Activated naive CD4-positive, alpha-beta T cell treated with Interleukin-2 at 50 U/mL for 16 hours (primary cell): ENCODE data around the gene CDH1.

ENCODE experiments used
- DNase-seq: peaks from one replicate; pipeline ENCODE4 v3.0.0-alpha.2; 2020

Gene CDH1

GRCh38 chr16:68860978-68861892 lies 124.1 kb downstream of the CDH1 start:
- no peak for DNase-seq

- no peak for DNase-seq
Measured at GRCh38 chr16:68866933-68867332, 129.8 kb downstream of the CDH1 start.

- no peak for DNase-seq
Measured at GRCh38 chr16:68869492-68870088, 132.5 kb downstream of the CDH1 start.

- no peak for DNase-seq
Measured at GRCh38 chr16:68873635-68874471, 136.8 kb downstream of the CDH1 start.

GRCh38 chr16:68875871-68876270 lies 138.8 kb downstream of the CDH1 start:
- DNase-seq, result no peak

GRCh38 chr16:68883685-68884084 lies 146.6 kb downstream of the CDH1 start:
- no peak for DNase-seq

- no peak for DNase-seq
Measured at GRCh38 chr16:68884401-68884800, 147.3 kb downstream of the CDH1 start.
